22Rv1 (cell line): ENCODE results near the gene JARID2.

ENCODE experiments used
- ZFX ChIP-seq: fragments of 450-650 bp; IDR thresholded peaks from 2 replicates; pipeline ENCODE4 v1.6.1; 2017; ENCODE audit warnings: antibody characterized with exemption, borderline replicate concordance
- TF ChIP-seq, protein P1 (sequence below): fragments of 450-650 bp; IDR thresholded peaks from 2 replicates; pipeline ENCODE4 v1.5.1; 2017; ENCODE audit warnings: mild to moderate bottlenecking

DNA sequence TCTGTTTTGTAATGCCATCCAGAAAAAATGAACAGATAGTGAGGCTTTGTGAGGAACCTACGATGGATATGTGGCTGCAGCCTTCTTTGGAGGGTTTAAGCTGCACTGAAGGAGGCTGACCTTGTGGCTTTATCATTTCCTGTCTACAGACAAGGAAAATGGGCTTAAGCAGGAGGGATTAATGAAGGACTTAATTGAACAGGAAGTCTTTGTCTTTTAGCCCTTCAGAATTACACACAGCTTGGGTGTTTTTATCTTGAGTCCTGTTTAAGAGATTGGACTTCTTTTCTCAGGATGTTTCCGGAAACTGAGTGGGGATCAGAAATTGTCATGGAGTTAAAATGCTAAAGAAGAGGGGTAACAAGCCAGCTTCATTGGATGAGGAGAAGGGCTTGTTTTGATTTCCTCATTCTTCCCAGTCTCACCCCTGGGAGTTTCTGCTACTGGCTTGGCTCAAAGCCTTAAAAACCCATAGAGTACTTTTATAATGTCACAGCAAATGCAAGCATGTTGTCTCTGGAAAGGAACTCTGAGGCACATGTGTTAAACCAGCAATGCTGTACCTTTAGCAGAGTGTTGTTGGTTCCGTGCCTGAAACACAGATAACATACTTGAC, 193.6 kb downstream of the JARID2 start:
- TF ChIP-seq, protein P1, sequence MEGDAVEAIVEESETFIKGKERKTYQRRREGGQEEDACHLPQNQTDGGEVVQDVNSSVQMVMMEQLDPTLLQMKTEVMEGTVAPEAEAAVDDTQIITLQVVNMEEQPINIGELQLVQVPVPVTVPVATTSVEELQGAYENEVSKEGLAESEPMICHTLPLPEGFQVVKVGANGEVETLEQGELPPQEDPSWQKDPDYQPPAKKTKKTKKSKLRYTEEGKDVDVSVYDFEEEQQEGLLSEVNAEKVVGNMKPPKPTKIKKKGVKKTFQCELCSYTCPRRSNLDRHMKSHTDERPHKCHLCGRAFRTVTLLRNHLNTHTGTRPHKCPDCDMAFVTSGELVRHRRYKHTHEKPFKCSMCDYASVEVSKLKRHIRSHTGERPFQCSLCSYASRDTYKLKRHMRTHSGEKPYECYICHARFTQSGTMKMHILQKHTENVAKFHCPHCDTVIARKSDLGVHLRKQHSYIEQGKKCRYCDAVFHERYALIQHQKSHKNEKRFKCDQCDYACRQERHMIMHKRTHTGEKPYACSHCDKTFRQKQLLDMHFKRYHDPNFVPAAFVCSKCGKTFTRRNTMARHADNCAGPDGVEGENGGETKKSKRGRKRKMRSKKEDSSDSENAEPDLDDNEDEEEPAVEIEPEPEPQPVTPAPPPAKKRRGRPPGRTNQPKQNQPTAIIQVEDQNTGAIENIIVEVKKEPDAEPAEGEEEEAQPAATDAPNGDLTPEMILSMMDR = no peak
- no peak for TF ChIP-seq ZFX
